SK-N-SH (cell line): Measurements from ENCODE around the gene MPIG6B.

Source experiments
- CTCF ChIP-seq: fragments of 200-600 bp; sonication (generic); IDR thresholded peaks from 2 replicates; pipeline ENCODE4 v1.6.1; 2017; ENCODE audit warnings: antibody characterized with exemption, mild to moderate bottlenecking, moderate library complexity
- EZH2phosphoT487 ChIP-seq: fragments of 200-600 bp; sonication (generic); IDR thresholded peaks from 2 replicates; pipeline ENCODE4 v1.6.1; 2017; ENCODE audit warnings: low read depth, mixed run types, mild to moderate bottlenecking, antibody characterized with exemption, moderate library complexity, borderline replicate concordance
- GABPA ChIP-seq: IDR thresholded peaks from 2 replicates; pipeline ENCODE4 v1.4.0; 2012; ENCODE audit warnings: low read depth, mild to moderate bottlenecking
- IRF3 ChIP-seq: fragments of 150-350 bp; IDR thresholded peaks from 2 replicates; pipeline ENCODE4 v1.6.1; 2016; ENCODE audit warnings: mild to moderate bottlenecking, low read depth, low read length
- JUND ChIP-seq: IDR thresholded peaks from 2 replicates; pipeline ENCODE4 v1.4.0; 2012
- NRF1 ChIP-seq: IDR thresholded peaks from 2 replicates; pipeline ENCODE4 v1.6.1; 2012; ENCODE audit warnings: low read depth, mild to moderate bottlenecking, low read length
- POLR2AphosphoS5 ChIP-seq: IDR thresholded peaks from 2 replicates; pipeline ENCODE4 v1.6.1; 2012; ENCODE audit warnings: low read depth, low read length
- REST ChIP-seq: IDR thresholded peaks from 2 replicates; pipeline ENCODE4 v1.6.1; 2012; ENCODE audit warnings: mild to moderate bottlenecking, low read depth, low read length, moderate library complexity
- SIN3A ChIP-seq: IDR thresholded peaks from 2 replicates; pipeline ENCODE4 v1.6.1; 2012; ENCODE audit warnings: low read depth, mild to moderate bottlenecking, low read length, moderate library complexity, borderline replicate concordance
- TAF1 ChIP-seq: IDR thresholded peaks from 2 replicates; pipeline ENCODE4 v1.6.1; 2012; ENCODE audit warnings: low read depth, mild to moderate bottlenecking, low read length, moderate library complexity, borderline replicate concordance
- TEAD4 ChIP-seq: IDR thresholded peaks from 2 replicates; pipeline ENCODE4 v1.4.0; 2012; ENCODE audit warnings: mild to moderate bottlenecking, borderline replicate concordance; ENCODE audit not compliant: insufficient read depth
- USF1 ChIP-seq: IDR thresholded peaks from 2 replicates; pipeline ENCODE4 v1.4.0; 2012; ENCODE audit warnings: low read depth, borderline replicate concordance
- YY1 ChIP-seq: IDR thresholded peaks from 2 replicates; pipeline ENCODE4 v1.4.0; 2012; ENCODE audit warnings: low read depth, mild to moderate bottlenecking
- ZBTB33 ChIP-seq: IDR thresholded peaks from 2 replicates; pipeline ENCODE4 v1.4.0; 2012; ENCODE audit warnings: low read depth, borderline replicate concordance

- TF ChIP-seq ZBTB33: no peak
- no peak for TF ChIP-seq REST
- TF ChIP-seq CTCF: no peak
- TF ChIP-seq TAF1: no peak
- no peak for TF ChIP-seq YY1
- TF ChIP-seq NRF1: no peak
- TF ChIP-seq SIN3A: no peak
- no peak for TF ChIP-seq TEAD4
- no peak for TF ChIP-seq POLR2AphosphoS5
- TF ChIP-seq USF1: no peak
- TF ChIP-seq JUND: no peak
- no peak for TF ChIP-seq IRF3
- TF ChIP-seq GABPA: no peak
- no peak for TF ChIP-seq EZH2phosphoT487
These were observed 22.3 kb upstream of the MPIG6B start for GRCh38 chr6:31700740-31701401.
